K562 (cell line): ENCODE results near the gene WDR64. TPM values are rescaled to one million over a fixed set of nuclear protein-coding genes. Genes with fewer than 3 reads are reported as not detected.
A peak's percentile ranks its signal among the peaks of the same experiment; 100 is the strongest.

Experiments used
- AFF1 ChIP-seq, 2 experiments: fragments of 450-650 bp; IDR thresholded peaks; 2 replicates each; pipeline ENCODE4 v1.6.1; 2018; ENCODE audit warnings: mild to moderate bottlenecking in 2 of 2, low read depth in 1 of 2; ENCODE audit not compliant: partially characterized antibody in 2 of 2
- BCL6 ChIP-seq: fragments of 250-450 bp; sonication (Bioruptor Pico); IDR thresholded peaks from 2 replicates; pipeline ENCODE4 v1.4.0; 2020
- CEBPB ChIP-seq: fragments of 450-650 bp; IDR thresholded peaks from 2 replicates; pipeline ENCODE4 v1.6.1; 2016; ENCODE audit warnings: missing genetic modification characterization, missing compliant biosample characterization
- CEBPZ ChIP-seq: fragments of 150-350 bp; IDR thresholded peaks from 2 replicates; pipeline ENCODE4 v1.6.1; 2014; ENCODE audit warnings: low read depth, mild to moderate bottlenecking, low read length, borderline replicate concordance
- CREB5 ChIP-seq: fragments of 250-450 bp; sonication (Bioruptor Pico); IDR thresholded peaks from 2 replicates; pipeline ENCODE4 v1.5.0; 2020; ENCODE audit warnings: mild to moderate bottlenecking
- DEAF1 ChIP-seq: fragments of 450-650 bp; formaldehyde crosslinking; IDR thresholded peaks from 2 replicates; pipeline ENCODE4 v1.4.0; 2020; ENCODE audit warnings: mild to moderate bottlenecking, moderate library complexity
- HNRNPH1 ChIP-seq: fragments of 200-400 bp; formaldehyde crosslinking; optimal IDR thresholded peaks from 2 replicates; pipeline ENCODE3; 2017; ENCODE audit warnings: low read depth, mild to moderate bottlenecking, low read length, moderate library complexity
- NR2F6 ChIP-seq: fragments of 450-650 bp; formaldehyde crosslinking; IDR thresholded peaks from 2 replicates; pipeline ENCODE4 v1.4.0; 2020; ENCODE audit warnings: mild to moderate bottlenecking
- PHF21A ChIP-seq: fragments of 450-650 bp; IDR thresholded peaks from 2 replicates; pipeline ENCODE4 v1.6.1; 2017; ENCODE audit warnings: low read depth, borderline replicate concordance
- POLR3A ChIP-seq: IDR thresholded peaks from 2 replicates; pipeline ENCODE4 v1.6.1; 2011; ENCODE audit warnings: borderline replicate concordance, mild to moderate bottlenecking, moderate library complexity; ENCODE audit not compliant: insufficient read length, insufficient read depth; ENCODE audit errors: extremely low read depth
- RBM39 ChIP-seq: fragments of 200-400 bp; formaldehyde crosslinking; optimal IDR thresholded peaks from 2 replicates; pipeline ENCODE3; 2018; ENCODE audit warnings: low read depth, low read length
- ZBTB33 ChIP-seq: sonication (generic); formaldehyde crosslinking; IDR thresholded peaks from 2 replicates; pipeline ENCODE4 v1.8.1; 2023; ENCODE audit warnings: mild to moderate bottlenecking, missing genetic modification reagents
- ZNF589 ChIP-seq: fragments of 200-800 bp; sonication (Bioruptor generic); IDR thresholded peaks from 2 replicates; pipeline ENCODE4 v1.6.1; 2016; ENCODE audit warnings: low read depth, missing genetic modification characterization, missing compliant biosample characterization
- polyA plus RNA-seq, 8 experiments: library from polyadenylated mRNA; depleted of rRNA in 4 of 8; stranded (reverse) in 5 of 8; unstranded in 3 of 8; fragments of >200 nt; fragmentation: Nextera tagmentation in 2 of 8; fragmentation: Illumina TruSeq in 1 of 8; extraction: Ambion mirVana in 2 of 8; extraction: Trizol in 1 of 8; gene quantifications; 2 replicates each; pipeline versions ENCODE4 v1.2.1 to v1.2.3, GENCODE V29; 2011 to 2014; ENCODE audit warnings: inconsistent platforms in 1 of 8, missing spikeins in 1 of 8
- total RNA-seq, 7 experiments: library from RNA; depleted of rRNA in 6 of 7; stranded (reverse); fragments of >200 nt in 6 of 7; fragmentation: Illumina TruSeq in 2 of 7; extraction: Trizol in 2 of 7; gene quantifications; 2 replicates each; pipeline versions ENCODE4 v1.2.1 to v1.2.3, GENCODE V29; 2011 to 2021; ENCODE audit warnings: low replicate concordance in 1 of 7

WDR64 gene
- total and polyA plus RNA-seq, 9 of the 15 experiments (the other 6 are each of a cell fraction or from before 2014, with no cell fraction given): 0.06 to 0.29 (median 0.19) TPM; not detected in 5

GRCh38 chr1:241823925-241824324, 171.8 kb downstream of the WDR64 start (continued):
- TF ChIP-seq DEAF1 (CRISPR knock-in tag): no peak
- TF ChIP-seq PHF21A: no peak
- no peak for TF ChIP-seq NR2F6 (CRISPR knock-in tag)
- TF ChIP-seq CEBPB (tag): no peak
- TF ChIP-seq ZBTB33: no peak
- no peak for TF ChIP-seq ZNF589
- no peak for TF ChIP-seq POLR3A
- no peak for TF ChIP-seq CREB5 (CRISPR knock-in tag)
- TF ChIP-seq RBM39: peak; percentile 61
- no peak for TF ChIP-seq HNRNPH1
- TF ChIP-seq CEBPZ: no peak
- peak in 1 of 2 experiments; percentile 19 for TF ChIP-seq AFF1 (IDR thresholded peaks at IDR 0.05; ENCODE audit: low read depth in 1 of 2, partially characterized antibody in 2 of 2)
- no peak for TF ChIP-seq BCL6
